Measurements from ENCODE around the gene IPO4. TPM values are rescaled to one million over a fixed set of nuclear protein-coding genes. Genes with fewer than 3 reads are reported as not detected.
A peak's percentile ranks its signal among the peaks of the same experiment; 100 is the strongest.

The IPO4 gene
- total and polyA plus RNA-seq, 9 of the 15 experiments (the other 6 are each of a cell fraction or from before 2014, with no cell fraction given) = 7.3 to 122 (median 31.8) TPM

DNA sequence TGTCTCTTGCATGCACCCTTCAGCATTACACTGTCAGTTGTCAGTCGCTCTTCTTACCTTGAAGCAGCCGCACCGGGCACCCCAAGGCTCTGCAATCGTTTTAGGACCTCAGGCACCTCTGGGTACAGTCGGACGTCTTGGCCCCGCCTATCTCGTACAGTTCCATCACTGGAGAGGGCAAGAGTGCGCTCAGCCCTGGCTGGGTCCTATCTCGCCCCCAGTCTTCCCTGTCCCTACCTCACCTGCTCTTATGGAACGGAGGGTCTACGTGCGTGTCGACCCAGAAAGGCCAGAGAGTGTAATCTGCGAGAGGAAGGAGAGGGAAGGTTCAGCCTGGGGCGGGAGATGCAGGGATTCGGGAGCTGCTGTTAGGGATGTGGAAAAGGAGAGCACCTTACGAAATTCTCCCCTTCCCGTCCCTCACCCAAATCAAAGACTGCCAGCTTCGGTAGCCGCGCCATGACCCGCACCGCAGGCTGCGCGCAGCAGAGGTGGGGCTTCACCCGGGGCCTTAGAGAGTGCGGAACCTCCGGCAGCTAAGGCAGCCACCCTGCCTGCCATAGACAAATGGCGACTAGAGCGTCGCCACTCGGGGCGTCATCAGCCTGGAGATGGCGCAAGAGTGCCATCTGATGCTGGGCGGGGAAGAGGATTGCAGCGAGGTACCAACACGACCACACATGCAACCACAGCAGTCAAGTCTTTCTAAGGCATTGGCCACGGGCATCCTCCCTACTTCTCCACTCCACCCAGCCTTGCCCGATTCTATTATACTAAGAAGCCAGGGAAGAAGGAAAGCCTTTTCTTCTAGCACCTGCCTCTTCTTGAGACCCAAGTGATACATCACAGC lies 27.1 kb upstream of the IPO4 start, which contains the start of gene MDP1 (continued):
- TF ChIP-seq ETV5 (CRISPR knock-in tag; IDR thresholded peaks at IDR 0.05; ENCODE audit: low read depth) (no peak), XRCC5 (IDR thresholded peaks at IDR 0.05; ENCODE audit: low read depth, low read length) (no peak), TRIM28 (IDR thresholded peaks at IDR 0.05) (peak; percentile 45; the same call in 1 of the 2 replicates), NR2F6 (CRISPR knock-in tag; IDR thresholded peaks at IDR 0.05) (no peak), TCF3 (CRISPR knock-in tag; IDR thresholded peaks at IDR 0.05) (no peak), FOXK2 (conservative IDR thresholded peaks at IDR 0.05 in 1 of 2, IDR thresholded peaks at IDR 0.05 in 1 of 2; ENCODE audit: low read depth in 2 of 2) (no peak), THAP12 (CRISPR knock-in tag; IDR thresholded peaks at IDR 0.05) (peak; percentile 59; the same call in 1 of the 2 replicates), U2AF1 (optimal IDR thresholded peaks at IDR 0.05; ENCODE audit: low read depth, low read length) (no peak), E2F5 (CRISPR knock-in tag; IDR thresholded peaks at IDR 0.05) (no peak), BDP1 (IDR thresholded peaks at IDR 0.05; ENCODE audit: insufficient read depth, insufficient read length) (no peak), E2F1 (CRISPR knock-in tag; IDR thresholded peaks at IDR 0.05) (no peak), ZNF212 (CRISPR knock-in tag; IDR thresholded peaks at IDR 0.05) (no peak), ZNF586 (CRISPR knock-in tag; conservative IDR thresholded peaks at IDR 0.05) (no peak), SRSF9 (IDR thresholded peaks at IDR 0.05; ENCODE audit: borderline replicate concordance, low read depth, low read length) (no peak), ZNF444 (CRISPR knock-in tag; IDR thresholded peaks at IDR 0.05) (no peak)
- TF ChIP-seq, protein P1, sequence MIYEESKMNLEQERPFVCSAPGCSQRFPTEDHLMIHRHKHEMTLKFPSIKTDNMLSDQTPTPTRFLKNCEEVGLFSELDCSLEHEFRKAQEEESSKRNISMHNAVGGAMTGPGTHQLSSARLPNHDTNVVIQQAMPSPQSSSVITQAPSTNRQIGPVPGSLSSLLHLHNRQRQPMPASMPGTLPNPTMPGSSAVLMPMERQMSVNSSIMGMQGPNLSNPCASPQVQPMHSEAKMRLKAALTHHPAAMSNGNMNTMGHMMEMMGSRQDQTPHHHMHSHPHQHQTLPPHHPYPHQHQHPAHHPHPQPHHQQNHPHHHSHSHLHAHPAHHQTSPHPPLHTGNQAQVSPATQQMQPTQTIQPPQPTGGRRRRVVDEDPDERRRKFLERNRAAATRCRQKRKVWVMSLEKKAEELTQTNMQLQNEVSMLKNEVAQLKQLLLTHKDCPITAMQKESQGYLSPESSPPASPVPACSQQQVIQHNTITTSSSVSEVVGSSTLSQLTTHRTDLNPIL (CRISPR knock-in tag; IDR thresholded peaks at IDR 0.05) = no peak
- TF ChIP-seq, protein P2, sequence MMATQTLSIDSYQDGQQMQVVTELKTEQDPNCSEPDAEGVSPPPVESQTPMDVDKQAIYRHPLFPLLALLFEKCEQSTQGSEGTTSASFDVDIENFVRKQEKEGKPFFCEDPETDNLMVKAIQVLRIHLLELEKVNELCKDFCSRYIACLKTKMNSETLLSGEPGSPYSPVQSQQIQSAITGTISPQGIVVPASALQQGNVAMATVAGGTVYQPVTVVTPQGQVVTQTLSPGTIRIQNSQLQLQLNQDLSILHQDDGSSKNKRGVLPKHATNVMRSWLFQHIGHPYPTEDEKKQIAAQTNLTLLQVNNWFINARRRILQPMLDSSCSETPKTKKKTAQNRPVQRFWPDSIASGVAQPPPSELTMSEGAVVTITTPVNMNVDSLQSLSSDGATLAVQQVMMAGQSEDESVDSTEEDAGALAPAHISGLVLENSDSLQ (IDR thresholded peaks at IDR 0.05) = peak; percentile 68; the same call in 1 of the 2 replicates
